Measurements from ENCODE around the gene LIN7B. TPM values are rescaled to one million over a fixed set of nuclear protein-coding genes. Genes with fewer than 3 reads are reported as not detected.

Gene LIN7B
- total RNA-seq, 4 donors from 2014 or later = 25.7 to 97.9 (median 34.0) TPM

DNA sequence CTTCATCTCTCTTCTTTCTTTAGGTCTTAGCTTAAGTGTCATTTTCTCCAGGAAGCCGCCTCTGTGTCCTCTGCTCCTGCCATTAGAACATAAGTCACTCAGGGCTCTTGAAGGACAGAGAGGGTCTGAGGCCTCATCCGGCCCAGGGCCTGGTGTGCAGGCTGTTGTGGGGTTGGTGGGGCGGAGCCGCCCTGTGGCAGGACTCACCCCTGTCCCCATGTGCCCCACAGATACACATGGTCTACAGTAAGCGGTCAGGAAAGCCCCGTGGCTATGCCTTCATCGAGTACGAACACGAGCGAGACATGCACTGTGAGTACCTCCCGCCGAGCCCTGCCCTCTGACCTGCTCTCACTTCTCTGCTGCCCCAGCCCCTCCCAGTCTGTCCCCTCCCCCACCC, 13.0 kb upstream of the LIN7B start:
- Histone ChIP-seq H3K27me3 (no peaks in the 10 kb centered on the region), H3K27ac (peak overlapping the region in 3 of 4 donors; percentile 1 to 37 (median 34)), H3K4me3 (no peak overlapping the region), H3K36me3 (peaks cover 0 to 83% of the 10 kb centered on the region in 2 donors), H3K9me3 (no peaks in the 10 kb centered on the region), H3K4me1 (peaks cover 27 to 33% of the 10 kb centered on the region in 2 donors)
- no peak for DNase-seq
- in situ Hi-C loops (cut with MboI; ENCODE audit: low sequenced_read_pairs in 4 of 4) = no loop called here
- ATAC-seq = no peak
- TF ChIP-seq, protein P1, sequence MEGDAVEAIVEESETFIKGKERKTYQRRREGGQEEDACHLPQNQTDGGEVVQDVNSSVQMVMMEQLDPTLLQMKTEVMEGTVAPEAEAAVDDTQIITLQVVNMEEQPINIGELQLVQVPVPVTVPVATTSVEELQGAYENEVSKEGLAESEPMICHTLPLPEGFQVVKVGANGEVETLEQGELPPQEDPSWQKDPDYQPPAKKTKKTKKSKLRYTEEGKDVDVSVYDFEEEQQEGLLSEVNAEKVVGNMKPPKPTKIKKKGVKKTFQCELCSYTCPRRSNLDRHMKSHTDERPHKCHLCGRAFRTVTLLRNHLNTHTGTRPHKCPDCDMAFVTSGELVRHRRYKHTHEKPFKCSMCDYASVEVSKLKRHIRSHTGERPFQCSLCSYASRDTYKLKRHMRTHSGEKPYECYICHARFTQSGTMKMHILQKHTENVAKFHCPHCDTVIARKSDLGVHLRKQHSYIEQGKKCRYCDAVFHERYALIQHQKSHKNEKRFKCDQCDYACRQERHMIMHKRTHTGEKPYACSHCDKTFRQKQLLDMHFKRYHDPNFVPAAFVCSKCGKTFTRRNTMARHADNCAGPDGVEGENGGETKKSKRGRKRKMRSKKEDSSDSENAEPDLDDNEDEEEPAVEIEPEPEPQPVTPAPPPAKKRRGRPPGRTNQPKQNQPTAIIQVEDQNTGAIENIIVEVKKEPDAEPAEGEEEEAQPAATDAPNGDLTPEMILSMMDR (IDR thresholded peaks at IDR 0.05 in 4 of 5, conservative IDR thresholded peaks at IDR 0.05 in 1 of 5) = no peak
- no peak for TF ChIP-seq POLR2A (IDR thresholded peaks at IDR 0.05)
- intact Hi-C loops (cut with DNase I; ENCODE audit: low total_unique reads) = no loop called here

DNA sequence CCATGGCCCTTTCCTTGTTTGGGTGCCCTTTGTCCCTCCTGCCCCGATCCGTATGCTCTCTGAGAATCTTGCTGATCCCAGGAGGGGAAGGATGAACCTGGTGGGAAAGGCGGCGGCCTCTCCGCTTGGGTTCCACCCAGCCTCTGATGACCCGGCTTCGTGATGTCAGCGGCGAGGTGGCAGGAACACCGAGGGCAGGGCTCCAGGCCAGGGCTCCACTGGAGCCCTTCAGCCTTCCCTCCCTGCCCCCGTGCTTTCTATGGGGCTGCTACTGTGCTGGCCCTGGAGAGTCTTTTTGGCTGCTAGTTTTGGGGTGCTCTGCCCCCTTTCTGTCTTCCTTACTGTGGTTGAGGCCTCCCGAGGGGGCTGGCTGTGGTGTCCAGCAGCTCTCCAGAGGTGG, 11.9 kb upstream of the LIN7B start:
- intact Hi-C loops (cut with DNase I; ENCODE audit: low total_unique reads) = no loop called here
- Histone ChIP-seq H3K9me3 (no peaks in the 10 kb centered on the region), H3K27me3 (no peaks in the 10 kb centered on the region), H3K27ac (peak overlapping the region in 3 of 4 donors; percentile 11 to 47 (median 33)), H3K4me3 (no peak overlapping the region), H3K36me3 (peaks cover 0 to 94% of the 10 kb centered on the region in 2 donors), H3K4me1 (peaks cover 23 to 24% of the 10 kb centered on the region in 2 donors)
- DNase-seq (no peak), ATAC-seq (no peak)
- in situ Hi-C loops (cut with MboI; ENCODE audit: low sequenced_read_pairs in 4 of 4) = no loop called here
- TF ChIP-seq POLR2A (IDR thresholded peaks at IDR 0.05) = no peak
- TF ChIP-seq, protein P1 (IDR thresholded peaks at IDR 0.05 in 4 of 5, conservative IDR thresholded peaks at IDR 0.05 in 1 of 5) = no peak

GRCh38 chr19:49103331-49104085, 10.7 kb upstream of the LIN7B start:
- Histone ChIP-seq H3K27me3 (no peaks in the 10 kb centered on the region), H3K27ac (peak overlapping the region in 1 of 4 donors; percentile 38), H3K9me3 (no peaks in the 10 kb centered on the region), H3K4me3 (no peak overlapping the region), H3K4me1 (peaks cover 12% of the 10 kb centered on the region in 2 donors), H3K36me3 (peaks cover 0 to 100% of the 10 kb centered on the region in 2 donors)
- no peak for ATAC-seq
- intact Hi-C loops (cut with DNase I; ENCODE audit: low total_unique reads) = no loop called here
- in situ Hi-C loops (cut with MboI; ENCODE audit: low sequenced_read_pairs in 4 of 4) = no loop called here
- TF ChIP-seq, protein P1 (IDR thresholded peaks at IDR 0.05 in 4 of 5, conservative IDR thresholded peaks at IDR 0.05 in 1 of 5) = no peak
- no peak for TF ChIP-seq POLR2A (IDR thresholded peaks at IDR 0.05)
- DNase-seq = no peak

DNA sequence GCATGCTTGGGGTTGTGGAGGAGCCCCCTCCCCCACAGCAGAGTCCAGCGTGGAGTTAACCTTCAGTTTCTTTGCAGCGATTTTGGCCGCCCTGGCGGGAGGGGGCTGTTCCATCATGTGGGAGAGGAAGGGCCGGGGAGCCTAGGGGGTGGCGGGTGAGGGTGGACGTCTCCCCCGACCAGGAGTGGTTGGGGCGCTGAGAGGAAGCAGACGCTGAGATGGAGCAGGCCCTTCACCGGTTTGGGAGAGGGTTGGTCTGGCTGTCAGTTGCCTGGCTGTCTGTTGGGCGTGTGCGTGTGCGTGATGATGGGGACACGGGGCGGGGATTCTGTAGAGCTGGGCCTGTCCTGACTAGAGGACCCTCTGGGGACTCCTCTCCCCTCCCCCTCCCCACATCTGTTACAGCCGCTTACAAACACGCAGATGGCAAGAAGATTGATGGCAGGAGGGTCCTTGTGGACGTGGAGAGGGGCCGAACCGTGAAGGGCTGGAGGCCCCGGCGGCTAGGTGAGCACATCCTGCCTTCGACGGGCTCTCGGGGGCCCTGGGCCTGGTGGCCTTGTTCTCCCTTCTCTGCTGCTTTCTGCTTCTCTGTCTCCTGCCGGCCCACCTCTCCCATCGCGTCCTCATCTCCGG, 9.8 kb upstream of the LIN7B start:
- ATAC-seq (no peak), DNase-seq (no peak)
- in situ Hi-C loops (cut with MboI; ENCODE audit: low sequenced_read_pairs in 4 of 4) (no loop called here), intact Hi-C loops (cut with DNase I; ENCODE audit: low total_unique reads) (no loop called here)
- Histone ChIP-seq H3K9me3 (no peaks in the 10 kb centered on the region), H3K36me3 (peaks cover 0 to 99% of the 10 kb centered on the region in 2 donors), H3K27me3 (no peaks in the 10 kb centered on the region), H3K4me3 (no peak overlapping the region), H3K4me1 (peaks cover 3 to 10% of the 10 kb centered on the region in 2 donors), H3K27ac (peak overlapping the region in 2 of 4 donors; percentile 11 to 22)
- TF ChIP-seq, protein P1 (IDR thresholded peaks at IDR 0.05 in 4 of 5, conservative IDR thresholded peaks at IDR 0.05 in 1 of 5) = no peak
- TF ChIP-seq POLR2A (IDR thresholded peaks at IDR 0.05) = no peak
